ENCODE results near the gene CACNA1C. TPM values are rescaled to one million over a fixed set of nuclear protein-coding genes. Genes with fewer than 3 reads are reported as not detected.
"Not testable (repeated sequence)": the region's sequence is repeated elsewhere in the genome, so short reads cannot be mapped to it uniquely, and the experiment has no call there.

The CACNA1C gene
- total RNA-seq, 1 donor, result 16.6 TPM

- TF ChIP-seq, protein P1, sequence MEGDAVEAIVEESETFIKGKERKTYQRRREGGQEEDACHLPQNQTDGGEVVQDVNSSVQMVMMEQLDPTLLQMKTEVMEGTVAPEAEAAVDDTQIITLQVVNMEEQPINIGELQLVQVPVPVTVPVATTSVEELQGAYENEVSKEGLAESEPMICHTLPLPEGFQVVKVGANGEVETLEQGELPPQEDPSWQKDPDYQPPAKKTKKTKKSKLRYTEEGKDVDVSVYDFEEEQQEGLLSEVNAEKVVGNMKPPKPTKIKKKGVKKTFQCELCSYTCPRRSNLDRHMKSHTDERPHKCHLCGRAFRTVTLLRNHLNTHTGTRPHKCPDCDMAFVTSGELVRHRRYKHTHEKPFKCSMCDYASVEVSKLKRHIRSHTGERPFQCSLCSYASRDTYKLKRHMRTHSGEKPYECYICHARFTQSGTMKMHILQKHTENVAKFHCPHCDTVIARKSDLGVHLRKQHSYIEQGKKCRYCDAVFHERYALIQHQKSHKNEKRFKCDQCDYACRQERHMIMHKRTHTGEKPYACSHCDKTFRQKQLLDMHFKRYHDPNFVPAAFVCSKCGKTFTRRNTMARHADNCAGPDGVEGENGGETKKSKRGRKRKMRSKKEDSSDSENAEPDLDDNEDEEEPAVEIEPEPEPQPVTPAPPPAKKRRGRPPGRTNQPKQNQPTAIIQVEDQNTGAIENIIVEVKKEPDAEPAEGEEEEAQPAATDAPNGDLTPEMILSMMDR (IDR thresholded peaks at IDR 0.05; ENCODE audit: insufficient read depth, low read length), result no peak
- H3K4me3 ChIP-seq (ENCODE audit: low read depth, low read length), result no peak overlapping the region
- DNase-seq (ENCODE audit: low read depth), result no peak
Observed at GRCh38 chr12:2095878-2096277, 43.1 kb downstream of the CACNA1C start.

- DNase-seq (ENCODE audit: low read depth), result no peak
- no peak overlapping the region for H3K4me3 ChIP-seq (ENCODE audit: low read depth, low read length)
- TF ChIP-seq, protein P1 (IDR thresholded peaks at IDR 0.05; ENCODE audit: insufficient read depth, low read length), result no peak
Observed at GRCh38 chr12:2097617-2098016, 44.8 kb downstream of the CACNA1C start.

GRCh38 chr12:2098852-2099251, 46.1 kb downstream of the CACNA1C start:
- no peak overlapping the region for H3K4me3 ChIP-seq (ENCODE audit: low read depth, low read length)
- TF ChIP-seq, protein P1 (IDR thresholded peaks at IDR 0.05; ENCODE audit: insufficient read depth, low read length), result no peak
- DNase-seq (ENCODE audit: low read depth), result no peak

- no peak overlapping the region for H3K4me3 ChIP-seq (ENCODE audit: low read depth, low read length)
- TF ChIP-seq, protein P1 (IDR thresholded peaks at IDR 0.05; ENCODE audit: insufficient read depth, low read length), result no peak
Observed at GRCh38 chr12:2099595-2099994, 46.8 kb downstream of the CACNA1C start.

GRCh38 chr12:2101359-2101758, 48.6 kb downstream of the CACNA1C start:
- TF ChIP-seq, protein P1 (IDR thresholded peaks at IDR 0.05; ENCODE audit: insufficient read depth, low read length), result no peak
- H3K4me3 ChIP-seq (ENCODE audit: low read depth, low read length), result no peak overlapping the region
- no peak for DNase-seq (ENCODE audit: low read depth)

More at GRCh38 chr12:2099595-2099994, 46.8 kb downstream of the CACNA1C start:
- no peak for DNase-seq (ENCODE audit: low read depth)

DNA sequence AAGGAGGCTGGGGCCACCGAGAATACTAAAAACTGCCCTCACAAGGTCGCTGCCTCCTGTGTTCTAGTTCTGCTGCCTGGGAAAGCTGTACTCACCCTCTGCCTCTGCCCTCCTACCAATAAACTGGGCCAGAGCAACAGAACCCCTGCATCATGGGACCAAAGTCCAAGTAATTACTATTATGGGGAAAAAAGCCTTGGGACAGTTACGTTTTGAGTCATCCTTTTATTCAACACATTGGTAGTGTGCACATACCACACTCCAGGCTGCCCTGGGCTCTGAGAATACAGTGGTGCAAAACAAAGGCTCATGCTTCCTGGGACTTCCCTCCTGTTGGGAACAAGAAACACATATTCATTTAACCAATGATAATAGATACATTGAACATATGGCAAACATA, 49.0 kb downstream of the CACNA1C start:
- no peak for DNase-seq (ENCODE audit: low read depth)
- TF ChIP-seq, protein P1 (IDR thresholded peaks at IDR 0.05; ENCODE audit: insufficient read depth, low read length), result no peak
- no peak overlapping the region for H3K4me3 ChIP-seq (ENCODE audit: low read depth, low read length)

GRCh38 chr12:2102736-2103135, 49.9 kb downstream of the CACNA1C start:
- H3K4me3 ChIP-seq (ENCODE audit: low read depth, low read length); DNase-seq (ENCODE audit: low read depth): not testable (repeated sequence)

- not testable (repeated sequence) for DNase-seq (ENCODE audit: low read depth); H3K4me3 ChIP-seq (ENCODE audit: low read depth, low read length)
Observed at GRCh38 chr12:2105387-2105786, 52.6 kb downstream of the CACNA1C start.

Data from fibroblast of the aortic adventitia (primary cell).